Neural cell (in vitro differentiated cells): Measurements from ENCODE around the gene FAM187B.

ENCODE experiments used
- EP300 ChIP-seq: fragments of 450-650 bp; conservative IDR thresholded peaks from 2 replicates; pipeline ENCODE4 v1.6.1; 2014; ENCODE audit warnings: antibody characterized with exemption, mild to moderate bottlenecking, moderate library complexity; ENCODE audit not compliant: poor library complexity, severe bottlenecking
- EZH2 ChIP-seq: fragments of 200-600, 300-800 bp; shearing (Covaris generic), sonication (generic); IDR thresholded peaks from 2 replicates; pipeline ENCODE4 v1.6.1; 2014; ENCODE audit warnings: antibody characterized with exemption, low read length, borderline replicate concordance, mild to moderate bottlenecking; ENCODE audit not compliant: insufficient read depth, poor library complexity, severe bottlenecking
- POLR2AphosphoS5 ChIP-seq: IDR thresholded peaks from 2 replicates; pipeline ENCODE4 v1.6.1; 2012
- RAD21 ChIP-seq: fragments of 450-650 bp; conservative IDR thresholded peaks from 2 replicates; pipeline ENCODE4 v1.6.1; 2014; ENCODE audit warnings: antibody characterized with exemption, mild to moderate bottlenecking, moderate library complexity
- TAF1 ChIP-seq: IDR thresholded peaks from 2 replicates; pipeline ENCODE4 v1.6.1; 2012; ENCODE audit warnings: low read depth
- TF ChIP-seq, protein P1 (sequence below): fragments of 450-650 bp; IDR thresholded peaks from 2 replicates; pipeline ENCODE4 v1.5.1; 2014; ENCODE audit warnings: antibody characterized with exemption, mild to moderate bottlenecking, moderate library complexity; ENCODE audit not compliant: poor library complexity, severe bottlenecking
- TF ChIP-seq, protein P2 (sequence below): IDR thresholded peaks from 2 replicates; pipeline ENCODE4 v1.6.1; 2012; ENCODE audit warnings: borderline replicate concordance

DNA sequence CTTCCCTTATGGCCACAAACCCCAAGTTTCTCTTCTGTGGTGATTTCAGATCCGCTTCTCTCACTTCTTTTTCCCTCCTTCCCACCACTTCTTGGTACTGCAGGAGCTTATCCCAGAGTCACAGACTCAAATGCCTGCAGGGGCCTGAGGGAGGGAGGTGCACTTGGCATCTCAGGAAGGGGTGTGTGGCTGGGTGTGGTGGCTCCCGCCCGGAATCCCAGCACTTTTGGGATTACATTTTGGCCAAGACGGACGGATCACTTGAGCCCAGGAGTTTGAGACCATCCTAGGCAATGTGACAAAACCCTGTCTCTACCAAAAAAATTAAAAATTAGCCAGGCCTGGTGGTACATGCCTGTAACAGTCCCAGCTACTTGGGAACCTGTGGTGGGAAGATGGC, 45.8 kb upstream of the FAM187B start:
- TF ChIP-seq, protein P1, sequence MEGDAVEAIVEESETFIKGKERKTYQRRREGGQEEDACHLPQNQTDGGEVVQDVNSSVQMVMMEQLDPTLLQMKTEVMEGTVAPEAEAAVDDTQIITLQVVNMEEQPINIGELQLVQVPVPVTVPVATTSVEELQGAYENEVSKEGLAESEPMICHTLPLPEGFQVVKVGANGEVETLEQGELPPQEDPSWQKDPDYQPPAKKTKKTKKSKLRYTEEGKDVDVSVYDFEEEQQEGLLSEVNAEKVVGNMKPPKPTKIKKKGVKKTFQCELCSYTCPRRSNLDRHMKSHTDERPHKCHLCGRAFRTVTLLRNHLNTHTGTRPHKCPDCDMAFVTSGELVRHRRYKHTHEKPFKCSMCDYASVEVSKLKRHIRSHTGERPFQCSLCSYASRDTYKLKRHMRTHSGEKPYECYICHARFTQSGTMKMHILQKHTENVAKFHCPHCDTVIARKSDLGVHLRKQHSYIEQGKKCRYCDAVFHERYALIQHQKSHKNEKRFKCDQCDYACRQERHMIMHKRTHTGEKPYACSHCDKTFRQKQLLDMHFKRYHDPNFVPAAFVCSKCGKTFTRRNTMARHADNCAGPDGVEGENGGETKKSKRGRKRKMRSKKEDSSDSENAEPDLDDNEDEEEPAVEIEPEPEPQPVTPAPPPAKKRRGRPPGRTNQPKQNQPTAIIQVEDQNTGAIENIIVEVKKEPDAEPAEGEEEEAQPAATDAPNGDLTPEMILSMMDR, result no peak
- TF ChIP-seq EZH2 (no peak), POLR2AphosphoS5 (no peak), EP300 (no peak), TAF1 (no peak), RAD21 (no peak)
- TF ChIP-seq, protein P2, sequence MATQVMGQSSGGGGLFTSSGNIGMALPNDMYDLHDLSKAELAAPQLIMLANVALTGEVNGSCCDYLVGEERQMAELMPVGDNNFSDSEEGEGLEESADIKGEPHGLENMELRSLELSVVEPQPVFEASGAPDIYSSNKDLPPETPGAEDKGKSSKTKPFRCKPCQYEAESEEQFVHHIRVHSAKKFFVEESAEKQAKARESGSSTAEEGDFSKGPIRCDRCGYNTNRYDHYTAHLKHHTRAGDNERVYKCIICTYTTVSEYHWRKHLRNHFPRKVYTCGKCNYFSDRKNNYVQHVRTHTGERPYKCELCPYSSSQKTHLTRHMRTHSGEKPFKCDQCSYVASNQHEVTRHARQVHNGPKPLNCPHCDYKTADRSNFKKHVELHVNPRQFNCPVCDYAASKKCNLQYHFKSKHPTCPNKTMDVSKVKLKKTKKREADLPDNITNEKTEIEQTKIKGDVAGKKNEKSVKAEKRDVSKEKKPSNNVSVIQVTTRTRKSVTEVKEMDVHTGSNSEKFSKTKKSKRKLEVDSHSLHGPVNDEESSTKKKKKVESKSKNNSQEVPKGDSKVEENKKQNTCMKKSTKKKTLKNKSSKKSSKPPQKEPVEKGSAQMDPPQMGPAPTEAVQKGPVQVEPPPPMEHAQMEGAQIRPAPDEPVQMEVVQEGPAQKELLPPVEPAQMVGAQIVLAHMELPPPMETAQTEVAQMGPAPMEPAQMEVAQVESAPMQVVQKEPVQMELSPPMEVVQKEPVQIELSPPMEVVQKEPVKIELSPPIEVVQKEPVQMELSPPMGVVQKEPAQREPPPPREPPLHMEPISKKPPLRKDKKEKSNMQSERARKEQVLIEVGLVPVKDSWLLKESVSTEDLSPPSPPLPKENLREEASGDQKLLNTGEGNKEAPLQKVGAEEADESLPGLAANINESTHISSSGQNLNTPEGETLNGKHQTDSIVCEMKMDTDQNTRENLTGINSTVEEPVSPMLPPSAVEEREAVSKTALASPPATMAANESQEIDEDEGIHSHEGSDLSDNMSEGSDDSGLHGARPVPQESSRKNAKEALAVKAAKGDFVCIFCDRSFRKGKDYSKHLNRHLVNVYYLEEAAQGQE, result no peak
